PC-3 (cell line): ENCODE data around the gene ARPC5. TPM values are rescaled to one million over a fixed set of nuclear protein-coding genes. Genes with fewer than 3 reads are reported as not detected.
A peak's percentile ranks its signal among the peaks of the same experiment; 100 is the strongest.
"Not testable (repeated sequence)": the region's sequence is repeated elsewhere in the genome, so short reads cannot be mapped to it uniquely, and the experiment has no call there.

Experiments used
- ATAC-seq: fragments of 200-7000 bp; cut with Tn5 transposase; 2 replicates; pipeline ENCODE4 v1.9.1; 2020; ENCODE audit warnings: mild to moderate bottlenecking, moderate library complexity
- BruUV-seq: library from RNA; stranded (reverse); fragments of 400-500 nt; replicated peaks from 2 replicates; lab custom pipeline; 2021; lab: Mats Ljungman, UMichigan
- CTCF ChIA-PET: fragments of 300-600 bp; sonication (Branson Sonifier 250); formaldehyde crosslinking; loops from one replicate; lab custom pipeline; 2022; ENCODE audit warnings: antibody characterized with exemption; lab: Charles Lee
- POLR2A ChIA-PET: fragments of 300-600 bp; sonication (Branson Sonifier 250); formaldehyde crosslinking; loops from one replicate; lab custom pipeline; 2022; ENCODE audit warnings: antibody characterized with exemption; ENCODE audit not compliant: unreplicated experiment; lab: Charles Lee
- DNase-seq: peaks from one replicate; pipeline ENCODE4 v3.0.0-alpha.2; 2015
- H2AFZ ChIP-seq: fragments of 300-600 bp; sonication (generic); 2 replicates; pipeline ENCODE4 v1.6.0; 2016; ENCODE audit warnings: antibody characterized with exemption, low read length
- H3F3A ChIP-seq: fragments of 300-600 bp; sonication (generic); one replicate; pipeline ENCODE4 v1.6.0; 2017; ENCODE audit warnings: antibody characterized with exemption, low read length, control low read depth, mild to moderate bottlenecking; ENCODE audit not compliant: unreplicated experiment
- H3K27ac ChIP-seq: fragments of 300-600 bp; sonication (generic); 2 replicates; pipeline ENCODE4 v1.5.1; 2016; ENCODE audit warnings: mild to moderate bottlenecking, low read length
- H3K27me3 ChIP-seq: fragments of 300-600 bp; sonication (generic); 2 replicates; pipeline ENCODE4 v1.6.1; 2016; ENCODE audit warnings: low read length, mixed read lengths
- H3K36me3 ChIP-seq: fragments of 300-600 bp; sonication (generic); 2 replicates; pipeline ENCODE4 v1.6.1; 2016; ENCODE audit warnings: low read depth, mixed run types, low read length, mixed read lengths
- H3K4me1 ChIP-seq: fragments of 300-600 bp; sonication (generic); 2 replicates; pipeline ENCODE4 v1.5.1; 2016; ENCODE audit warnings: low read length; ENCODE audit not compliant: insufficient read depth
- H3K4me2 ChIP-seq: fragments of 300-600 bp; sonication (generic); 2 replicates; pipeline ENCODE4 v1.6.0; 2016; ENCODE audit warnings: low read length
- H3K4me3 ChIP-seq: fragments of 300-600 bp; sonication (generic); 2 replicates; pipeline ENCODE4 v1.5.1; 2016; ENCODE audit warnings: mild to moderate bottlenecking, low read length, mixed read lengths
- H3K79me2 ChIP-seq: fragments of 300-600 bp; sonication (generic); 2 replicates; pipeline ENCODE4 v1.6.1; 2017; ENCODE audit warnings: low read length, mixed read lengths
- H3K9ac ChIP-seq: fragments of 300-600 bp; sonication (generic); 2 replicates; pipeline ENCODE4 v1.6.0; 2016; ENCODE audit warnings: mild to moderate bottlenecking, low read length
- H3K9me2 ChIP-seq: fragments of 300-600 bp; sonication (generic); replicated peaks from 2 replicates; pipeline ENCODE4 v1.6.1; 2016; ENCODE audit warnings: mixed run types, low read length, mixed read lengths
- H3K9me3 ChIP-seq: fragments of 300-600 bp; sonication (generic); 2 replicates; pipeline ENCODE4 v1.6.1; 2016; ENCODE audit warnings: low read length, mixed read lengths
- H4K20me1 ChIP-seq: fragments of 300-600 bp; sonication (generic); 2 replicates; pipeline ENCODE4 v1.6.1; 2016; ENCODE audit warnings: low read length, mixed read lengths
- EZH2 ChIP-seq: fragments of 300-600 bp; sonication (generic); IDR thresholded peaks from one replicate; pipeline ENCODE4 v1.6.1; 2017; ENCODE audit warnings: antibody characterized with exemption, mild to moderate bottlenecking, low read length; ENCODE audit not compliant: unreplicated experiment
- EZH2phosphoT487 ChIP-seq: fragments of 300-600 bp; sonication (generic); IDR thresholded peaks from 2 replicates; pipeline ENCODE4 v1.6.1; 2018; ENCODE audit warnings: mild to moderate bottlenecking, antibody characterized with exemption, low read length, borderline replicate concordance
- intact Hi-C: fragments of 100-400 bp; cut with micrococcal nuclease; formaldehyde crosslinking; loops from 2 replicates; pipeline ENCODE4 v1.9.0; 2023
- total RNA-seq: library from RNA; depleted of rRNA; stranded (reverse); fragments of >200 nt; gene quantifications from 2 replicates; pipeline ENCODE4 v1.2.3, GENCODE V29; 2014
- TF ChIP-seq, protein P1 (sequence below): fragments of 300-600 bp; sonication (generic); conservative IDR thresholded peaks from 2 replicates; pipeline ENCODE4 v1.5.1; 2017; ENCODE audit warnings: antibody characterized with exemption, low read depth, mild to moderate bottlenecking, low read length

The ARPC5 gene
- total RNA-seq, 1 experiment from 2014 or later, result 76.1 TPM

- no peak overlapping the region for H3K4me3 ChIP-seq
- H4K20me1 ChIP-seq, result no peaks in the 10 kb centered on the region
- no peaks in the 10 kb centered on the region for H3K9me2 ChIP-seq
- no TSS peak for BruUV-seq
- ATAC-seq, result no peak
- H3K27me3 ChIP-seq, result no peaks in the 10 kb centered on the region
- H2AFZ ChIP-seq, result no peak overlapping the region
- peak overlapping the region; percentile 61; the same call in 1 of the 2 replicates for H3K27ac ChIP-seq
- H3F3A ChIP-seq, result peaks cover 4% of the 10 kb centered on the region
- H3K9me3 ChIP-seq, result no peaks in the 10 kb centered on the region
- intact Hi-C loops, result loop anchor here (5.0 kb wide), 1 partner anchor 68 kb away; no protein-coding TSS in a partner anchor
- POLR2A ChIA-PET, result no interaction called here
- peaks cover 14% of the 10 kb centered on the region; the same call in 1 of the 2 replicates for H3K36me3 ChIP-seq
- TF ChIP-seq, protein P1, sequence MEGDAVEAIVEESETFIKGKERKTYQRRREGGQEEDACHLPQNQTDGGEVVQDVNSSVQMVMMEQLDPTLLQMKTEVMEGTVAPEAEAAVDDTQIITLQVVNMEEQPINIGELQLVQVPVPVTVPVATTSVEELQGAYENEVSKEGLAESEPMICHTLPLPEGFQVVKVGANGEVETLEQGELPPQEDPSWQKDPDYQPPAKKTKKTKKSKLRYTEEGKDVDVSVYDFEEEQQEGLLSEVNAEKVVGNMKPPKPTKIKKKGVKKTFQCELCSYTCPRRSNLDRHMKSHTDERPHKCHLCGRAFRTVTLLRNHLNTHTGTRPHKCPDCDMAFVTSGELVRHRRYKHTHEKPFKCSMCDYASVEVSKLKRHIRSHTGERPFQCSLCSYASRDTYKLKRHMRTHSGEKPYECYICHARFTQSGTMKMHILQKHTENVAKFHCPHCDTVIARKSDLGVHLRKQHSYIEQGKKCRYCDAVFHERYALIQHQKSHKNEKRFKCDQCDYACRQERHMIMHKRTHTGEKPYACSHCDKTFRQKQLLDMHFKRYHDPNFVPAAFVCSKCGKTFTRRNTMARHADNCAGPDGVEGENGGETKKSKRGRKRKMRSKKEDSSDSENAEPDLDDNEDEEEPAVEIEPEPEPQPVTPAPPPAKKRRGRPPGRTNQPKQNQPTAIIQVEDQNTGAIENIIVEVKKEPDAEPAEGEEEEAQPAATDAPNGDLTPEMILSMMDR, result no peak
- TF ChIP-seq EZH2phosphoT487 (no peak), EZH2 (no peak)
- DNase-seq, result no peak
- H3K79me2 ChIP-seq, result peaks cover 16% of the 10 kb centered on the region
- CTCF ChIA-PET, result no interaction called here
- H3K4me2 ChIP-seq, result peak overlapping the region; percentile 49; the same call in 1 of the 2 replicates
- no peak overlapping the region for H3K9ac ChIP-seq
- peaks cover 28% of the 10 kb centered on the region for H3K4me1 ChIP-seq
These were observed 15.3 kb downstream of the ARPC5 start for GRCh38 chr1:183620311-183620710.

DNA sequence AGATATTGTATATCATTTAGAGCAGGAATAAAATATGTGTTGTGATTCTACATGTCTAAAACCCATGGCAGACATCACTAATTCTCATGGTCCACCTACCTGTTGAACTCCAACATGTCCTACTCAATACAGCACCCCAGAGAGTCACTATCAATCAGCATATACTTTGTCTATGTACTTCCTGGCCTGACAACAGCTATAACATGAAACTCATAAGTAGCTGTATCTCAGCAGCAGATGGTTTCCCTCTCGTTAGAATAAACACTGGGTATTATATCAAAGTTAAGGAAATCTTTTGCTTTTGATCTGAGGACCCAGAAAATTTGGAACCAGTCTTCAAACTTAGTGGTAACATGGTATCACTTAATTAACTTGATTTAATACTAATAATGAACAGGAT, 15.8 kb downstream of the ARPC5 start:
- CTCF ChIA-PET, result interaction anchor here (0.5 kb wide), 1 partner anchor 205 kb away, joined by 8 read pairs; no protein-coding TSS in a partner anchor
- peak overlapping the region; percentile 61 for H3K27ac ChIP-seq

GRCh38 chr1:183618202-183618601, 17.4 kb downstream of the ARPC5 start:
- H3K9me3 ChIP-seq, H3K4me2 ChIP-seq, H3F3A ChIP-seq, H3K27me3 ChIP-seq, H3K36me3 ChIP-seq, H2AFZ ChIP-seq, CTCF ChIA-PET, H3K9ac ChIP-seq, H4K20me1 ChIP-seq, H3K4me3 ChIP-seq, H3K9me2 ChIP-seq, DNase-seq, ATAC-seq, intact Hi-C loops, POLR2A ChIA-PET: not testable (repeated sequence)
- BruUV-seq, result TSS peak; percentile 61
- H3K27ac ChIP-seq, result 0 out of 2 replicates have a peak overlapping the region, but pooled peaks have one; percentile 11
- H3K79me2 ChIP-seq, result peaks cover 29% of the 10 kb centered on the region
- H3K4me1 ChIP-seq, result peaks cover 25% of the 10 kb centered on the region

More for the DNA sequence above, 15.8 kb downstream of the ARPC5 start:
- Histone ChIP-seq H3K4me1 (peaks cover 28% of the 10 kb centered on the region), H3K27me3 (no peaks in the 10 kb centered on the region), H4K20me1 (no peaks in the 10 kb centered on the region), H3K36me3 (0 out of 2 replicates have a peak, but pooled peaks cover 10% of the 10 kb centered on the region), H3K9me2 (no peaks in the 10 kb centered on the region), H3K9ac (no peak overlapping the region; the same call in 1 of the 2 replicates), H3F3A (peaks cover 4% of the 10 kb centered on the region), H2AFZ (no peak overlapping the region), H3K9me3 (no peaks in the 10 kb centered on the region), H3K79me2 (peaks cover 19% of the 10 kb centered on the region), H3K4me2 (peak overlapping the region; percentile 49; the same call in 1 of the 2 replicates), H3K4me3 (peak overlapping the region; percentile 35; the same call in 1 of the 2 replicates)
- POLR2A ChIA-PET, result no interaction called here
- no TSS peak for BruUV-seq
- TF ChIP-seq EZH2phosphoT487 (no peak), EZH2 (no peak)
- TF ChIP-seq, protein P1, result no peak
- ATAC-seq (no peak), DNase-seq (no peak)
- intact Hi-C loops, result loop anchor here (5.0 kb wide), 1 partner anchor 67 kb away; no protein-coding TSS in a partner anchor

DNA sequence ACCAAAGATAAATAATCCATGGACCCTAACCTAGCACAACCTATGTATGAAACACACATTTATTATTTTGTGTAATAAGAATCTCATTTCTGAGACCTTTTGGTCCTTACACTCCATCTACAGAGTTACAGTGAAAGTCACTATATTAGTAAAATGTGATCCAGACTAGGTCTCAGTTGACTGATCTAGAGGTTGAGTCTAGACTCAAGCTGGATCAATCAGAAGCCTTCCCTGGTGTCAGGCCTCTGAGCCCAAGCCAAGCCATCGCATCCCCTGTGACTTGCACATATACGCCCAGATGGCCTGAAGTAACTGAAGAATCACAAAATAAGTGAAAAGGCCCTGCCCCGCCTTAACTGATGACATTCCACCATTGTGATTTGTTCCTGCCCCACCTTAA, 22.6 kb downstream of the ARPC5 start:
- H3K4me2 ChIP-seq, result peak overlapping the region; percentile 58
- H2AFZ ChIP-seq, H3F3A ChIP-seq, H3K9me3 ChIP-seq, H3K9me2 ChIP-seq, H4K20me1 ChIP-seq, H3K27me3 ChIP-seq, BruUV-seq, intact Hi-C loops, CTCF ChIA-PET, POLR2A ChIA-PET, H3K36me3 ChIP-seq: not testable (repeated sequence)
- H3K4me3 ChIP-seq, result peak overlapping the region; percentile 41
- H3K27ac ChIP-seq, result peak overlapping the region; percentile 84
- H3K9ac ChIP-seq, result peak overlapping the region; percentile 61
- DNase-seq (peak; percentile 33), ATAC-seq (peak; percentile 7; the same call in 1 of the 2 replicates)
- H3K4me1 ChIP-seq, result peaks cover 40% of the 10 kb centered on the region
- peaks cover 26% of the 10 kb centered on the region for H3K79me2 ChIP-seq
